Astrocyte (in vitro differentiated cells and primary cell): ENCODE data around the gene COMMD7. TPM values are rescaled to one million over a fixed set of nuclear protein-coding genes. Genes with fewer than 3 reads are reported as not detected.
"Not testable (repeated sequence)": the region's sequence is repeated elsewhere in the genome, so short reads cannot be mapped to it uniquely, and the experiment has no call there.

Source experiments
- DNase-seq: peaks from one replicate; pipeline ENCODE4 v3.0.0-alpha.2; 2010; ENCODE audit warnings: low read depth
- FAIRE-seq: peaks from 2 replicates; lab custom pipeline; 2011; peaks lifted over from hg19 to GRCh38; lab: Jason Lieb, UNC
- H2AFZ ChIP-seq: 2 replicates; pipeline ENCODE4 v1.6.0; 2012; ENCODE audit warnings: low read depth, low read length, inconsistent platforms
- H3K27ac ChIP-seq: 2 replicates; pipeline ENCODE4 v1.5.1; 2011; ENCODE audit warnings: low read depth, low read length, inconsistent platforms
- H3K27me3 ChIP-seq: 2 replicates; pipeline ENCODE4 v1.6.0; 2011; ENCODE audit warnings: low read length, inconsistent platforms; ENCODE audit not compliant: insufficient read depth
- H3K36me3 ChIP-seq: 2 replicates; pipeline ENCODE4 v1.5.1; 2011; ENCODE audit warnings: low read length, inconsistent platforms; ENCODE audit not compliant: insufficient read depth
- H3K4me1 ChIP-seq: 2 replicates; pipeline ENCODE4 v1.5.1; 2011; ENCODE audit warnings: low read length, inconsistent platforms; ENCODE audit not compliant: insufficient read depth
- H3K4me2 ChIP-seq: 2 replicates; pipeline ENCODE4 v1.6.0; 2012; ENCODE audit warnings: low read length, inconsistent platforms
- H3K4me3 ChIP-seq: 2 replicates; pipeline ENCODE4 v1.5.1; 2011; ENCODE audit warnings: low read depth, mild to moderate bottlenecking, low read length, inconsistent platforms; ENCODE audit not compliant: insufficient read depth
- H3K79me2 ChIP-seq: 2 replicates; pipeline ENCODE4 v1.6.0; 2012; ENCODE audit warnings: mild to moderate bottlenecking, low read length, inconsistent platforms; ENCODE audit not compliant: insufficient read depth
- H3K9ac ChIP-seq: 2 replicates; pipeline ENCODE4 v1.6.0; 2012; ENCODE audit warnings: mild to moderate bottlenecking, low read length, inconsistent platforms
- H3K9me3 ChIP-seq: 2 replicates; pipeline ENCODE4 v1.5.1; 2012; ENCODE audit warnings: low read depth, mild to moderate bottlenecking, low read length, inconsistent platforms; ENCODE audit not compliant: insufficient read depth
- H4K20me1 ChIP-seq: 2 replicates; pipeline ENCODE4 v1.6.0; 2012; ENCODE audit warnings: low read length, inconsistent platforms; ENCODE audit not compliant: insufficient read depth
- H3K27ac Mint-ChIP-seq: one replicate; pipeline ENCODE4 v1.8.0; 2021; ENCODE audit warnings: mild to moderate bottlenecking, mixed read lengths; ENCODE audit not compliant: unreplicated experiment
- H3K27me3 Mint-ChIP-seq: one replicate; pipeline ENCODE4 v1.8.0; 2021; ENCODE audit warnings: low read depth, mixed read lengths; ENCODE audit not compliant: unreplicated experiment
- H3K36me3 Mint-ChIP-seq: one replicate; pipeline ENCODE4 v1.8.0; 2021; ENCODE audit warnings: low read depth, mixed read lengths; ENCODE audit not compliant: unreplicated experiment
- H3K4me1 Mint-ChIP-seq: one replicate; pipeline ENCODE4 v1.8.0; 2021; ENCODE audit warnings: low read depth, mixed read lengths; ENCODE audit not compliant: unreplicated experiment
- H3K4me3 Mint-ChIP-seq: one replicate; pipeline ENCODE4 v1.8.0; 2021; ENCODE audit warnings: mild to moderate bottlenecking, moderate library complexity, mixed read lengths; ENCODE audit not compliant: unreplicated experiment
- H3K9me3 Mint-ChIP-seq: one replicate; pipeline ENCODE4 v1.8.0; 2021; ENCODE audit warnings: mild to moderate bottlenecking, mixed read lengths; ENCODE audit not compliant: unreplicated experiment
- EZH2 ChIP-seq: IDR thresholded peaks from 2 replicates; pipeline ENCODE4 v1.6.1; 2012; ENCODE audit warnings: mild to moderate bottlenecking, low read length, inconsistent platforms; ENCODE audit not compliant: insufficient read depth
- total RNA-seq: library from RNA; stranded (reverse); gene quantifications from 2 replicates; pipeline ENCODE4 v1.2.1, GENCODE V29; 2021
- TF ChIP-seq, protein P1 (sequence below): IDR thresholded peaks from 2 replicates; pipeline ENCODE4 v1.5.1; 2011; ENCODE audit warnings: low read depth, mild to moderate bottlenecking, inconsistent platforms, low read length, moderate library complexity; ENCODE audit not compliant: insufficient read depth

The COMMD7 gene
- total RNA-seq, 1 donor from 2014 or later, result 38.9 TPM

DNA sequence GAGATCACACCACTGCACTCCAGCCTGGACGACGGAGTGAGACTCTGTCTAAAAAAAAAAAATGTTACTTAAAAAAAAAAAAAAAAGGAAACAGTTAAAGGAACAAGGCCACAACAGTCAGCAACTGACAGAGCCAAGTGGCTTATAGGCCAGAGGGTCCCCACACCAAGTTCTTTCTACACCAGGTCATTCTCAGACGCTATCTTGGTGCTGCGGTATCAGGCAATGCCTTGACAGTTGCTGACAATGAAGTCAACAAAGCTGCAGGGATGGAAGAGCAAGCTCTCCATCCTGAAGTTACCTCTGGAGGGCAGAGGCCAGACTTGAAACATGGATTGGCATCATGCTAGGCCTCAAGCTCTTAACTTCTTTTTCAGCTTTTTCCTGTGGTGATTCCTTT is 31.9 kb downstream of the COMMD7 start:
- no peaks in the 10 kb centered on the region for H3K9me3 Mint-ChIP-seq
- Histone ChIP-seq H3K9ac (no peak overlapping the region), H3K4me2 (no peak overlapping the region), H3K4me3 (no peak overlapping the region), H3K79me2 (no peaks in the 10 kb centered on the region), H3K4me1 (peaks cover 16% of the 10 kb centered on the region), H3K27ac (no peak overlapping the region), H3K36me3 (peaks cover 5% of the 10 kb centered on the region), H3K27me3 (no peaks in the 10 kb centered on the region), H2AFZ (no peak overlapping the region), H3K9me3 (no peaks in the 10 kb centered on the region), H4K20me1 (no peaks in the 10 kb centered on the region)
- H3K36me3 Mint-ChIP-seq, result peaks cover 6% of the 10 kb centered on the region
- no peak for FAIRE-seq
- no peak for TF ChIP-seq EZH2
- TF ChIP-seq, protein P1, sequence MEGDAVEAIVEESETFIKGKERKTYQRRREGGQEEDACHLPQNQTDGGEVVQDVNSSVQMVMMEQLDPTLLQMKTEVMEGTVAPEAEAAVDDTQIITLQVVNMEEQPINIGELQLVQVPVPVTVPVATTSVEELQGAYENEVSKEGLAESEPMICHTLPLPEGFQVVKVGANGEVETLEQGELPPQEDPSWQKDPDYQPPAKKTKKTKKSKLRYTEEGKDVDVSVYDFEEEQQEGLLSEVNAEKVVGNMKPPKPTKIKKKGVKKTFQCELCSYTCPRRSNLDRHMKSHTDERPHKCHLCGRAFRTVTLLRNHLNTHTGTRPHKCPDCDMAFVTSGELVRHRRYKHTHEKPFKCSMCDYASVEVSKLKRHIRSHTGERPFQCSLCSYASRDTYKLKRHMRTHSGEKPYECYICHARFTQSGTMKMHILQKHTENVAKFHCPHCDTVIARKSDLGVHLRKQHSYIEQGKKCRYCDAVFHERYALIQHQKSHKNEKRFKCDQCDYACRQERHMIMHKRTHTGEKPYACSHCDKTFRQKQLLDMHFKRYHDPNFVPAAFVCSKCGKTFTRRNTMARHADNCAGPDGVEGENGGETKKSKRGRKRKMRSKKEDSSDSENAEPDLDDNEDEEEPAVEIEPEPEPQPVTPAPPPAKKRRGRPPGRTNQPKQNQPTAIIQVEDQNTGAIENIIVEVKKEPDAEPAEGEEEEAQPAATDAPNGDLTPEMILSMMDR, result no peak
- no peaks in the 10 kb centered on the region for H3K27me3 Mint-ChIP-seq
- H3K27ac Mint-ChIP-seq, result no peak overlapping the region
- peaks cover 10% of the 10 kb centered on the region for H3K4me1 Mint-ChIP-seq
- DNase-seq, result no peak
- no peak overlapping the region for H3K4me3 Mint-ChIP-seq

DNA sequence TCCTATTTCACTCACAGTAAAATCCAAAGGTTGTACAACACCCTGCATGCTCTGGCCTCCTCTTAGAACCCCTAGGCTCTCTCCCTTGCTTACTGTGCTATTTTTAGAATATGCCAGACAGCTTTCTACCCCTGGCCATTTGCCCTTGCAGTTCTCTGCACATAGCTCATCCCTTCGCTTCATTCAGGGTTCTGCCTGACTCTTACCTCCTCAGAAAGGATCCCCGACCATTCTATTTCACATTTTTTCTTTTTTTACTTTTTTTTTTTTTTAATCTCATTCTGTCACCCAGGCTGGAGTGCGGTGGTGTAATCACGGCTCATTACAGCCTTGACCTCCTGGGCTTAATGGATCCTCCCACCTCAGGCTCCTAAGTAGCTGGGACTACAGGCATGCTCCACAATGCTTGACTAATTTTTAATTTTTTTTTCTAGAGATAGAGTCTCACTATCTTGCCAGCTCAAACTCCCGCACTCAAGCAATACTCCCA is 33.6 kb downstream of the COMMD7 start:
- Histone ChIP-seq H3K79me2 (no peaks in the 10 kb centered on the region), H3K9me3 (no peaks in the 10 kb centered on the region), H3K27ac (no peak overlapping the region), H2AFZ (no peak overlapping the region), H3K4me1 (peaks cover 16% of the 10 kb centered on the region), H3K9ac (no peak overlapping the region), H3K27me3 (no peaks in the 10 kb centered on the region), H3K4me3 (no peak overlapping the region), H3K36me3 (peaks cover 9% of the 10 kb centered on the region), H4K20me1 (no peaks in the 10 kb centered on the region), H3K4me2 (peak overlapping the region; percentile 46)
- peaks cover 10% of the 10 kb centered on the region for H3K4me1 Mint-ChIP-seq
- peaks cover 8% of the 10 kb centered on the region for H3K36me3 Mint-ChIP-seq
- H3K4me3 Mint-ChIP-seq, result no peak overlapping the region
- FAIRE-seq, result no peak
- TF ChIP-seq, protein P1, result no peak
- TF ChIP-seq EZH2, result no peak
- no peaks in the 10 kb centered on the region for H3K27me3 Mint-ChIP-seq
- peak overlapping the region; percentile 0 for H3K27ac Mint-ChIP-seq
- no peak for DNase-seq
- H3K9me3 Mint-ChIP-seq, result no peaks in the 10 kb centered on the region

DNA sequence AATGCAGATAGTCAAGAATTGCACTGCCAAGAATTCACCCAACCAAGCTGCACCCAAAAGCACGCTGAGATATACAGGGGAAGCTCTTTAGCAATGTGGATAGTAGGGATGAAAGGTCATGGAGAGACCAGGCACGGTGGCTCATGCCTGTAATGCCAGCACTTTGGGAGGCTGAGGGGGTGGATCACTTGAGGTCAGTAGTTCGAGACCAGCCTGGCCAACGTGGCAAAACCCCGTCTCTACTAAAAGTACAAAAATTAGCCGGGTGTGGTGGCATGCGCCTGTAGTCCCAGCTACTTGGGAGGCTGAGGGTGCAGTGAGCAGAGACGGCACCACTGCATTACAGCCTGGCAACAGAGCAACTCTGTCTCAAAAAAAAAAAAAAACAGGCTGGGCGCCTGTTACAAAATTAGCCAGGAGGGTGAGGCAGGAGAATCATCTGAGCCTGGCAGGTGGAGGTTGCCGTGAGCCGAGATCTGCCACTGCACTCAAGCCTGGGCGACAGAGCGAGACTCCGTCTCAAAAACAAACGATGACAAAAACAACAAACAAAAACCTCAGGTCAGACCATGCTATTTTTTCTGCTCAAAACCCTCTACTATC is 34.1 kb downstream of the COMMD7 start:
- not testable (repeated sequence) for H3K79me2 ChIP-seq, H2AFZ ChIP-seq, H4K20me1 ChIP-seq, DNase-seq, H3K4me3 ChIP-seq, H3K27me3 ChIP-seq, H3K9me3 Mint-ChIP-seq, H3K9me3 ChIP-seq, H3K27me3 Mint-ChIP-seq, H3K27ac Mint-ChIP-seq, H3K4me3 Mint-ChIP-seq, FAIRE-seq, H3K27ac ChIP-seq, H3K9ac ChIP-seq
- H3K36me3 ChIP-seq, result peaks cover 14% of the 10 kb centered on the region
- peak overlapping the region; percentile 46 for H3K4me2 ChIP-seq
- Mint-ChIP-seq H3K4me1 (peaks cover 10% of the 10 kb centered on the region), H3K36me3 (peaks cover 13% of the 10 kb centered on the region)
- H3K4me1 ChIP-seq, result peaks cover 16% of the 10 kb centered on the region
